ENCODE measurements around the gene CDK5R2. TPM values are rescaled to one million over a fixed set of nuclear protein-coding genes. Genes with fewer than 3 reads are reported as not detected.
A peak's percentile ranks its signal among the peaks of the same experiment; 100 is the strongest.

The CDK5R2 gene
- total RNA-seq, 1 donor: not detected

DNA sequence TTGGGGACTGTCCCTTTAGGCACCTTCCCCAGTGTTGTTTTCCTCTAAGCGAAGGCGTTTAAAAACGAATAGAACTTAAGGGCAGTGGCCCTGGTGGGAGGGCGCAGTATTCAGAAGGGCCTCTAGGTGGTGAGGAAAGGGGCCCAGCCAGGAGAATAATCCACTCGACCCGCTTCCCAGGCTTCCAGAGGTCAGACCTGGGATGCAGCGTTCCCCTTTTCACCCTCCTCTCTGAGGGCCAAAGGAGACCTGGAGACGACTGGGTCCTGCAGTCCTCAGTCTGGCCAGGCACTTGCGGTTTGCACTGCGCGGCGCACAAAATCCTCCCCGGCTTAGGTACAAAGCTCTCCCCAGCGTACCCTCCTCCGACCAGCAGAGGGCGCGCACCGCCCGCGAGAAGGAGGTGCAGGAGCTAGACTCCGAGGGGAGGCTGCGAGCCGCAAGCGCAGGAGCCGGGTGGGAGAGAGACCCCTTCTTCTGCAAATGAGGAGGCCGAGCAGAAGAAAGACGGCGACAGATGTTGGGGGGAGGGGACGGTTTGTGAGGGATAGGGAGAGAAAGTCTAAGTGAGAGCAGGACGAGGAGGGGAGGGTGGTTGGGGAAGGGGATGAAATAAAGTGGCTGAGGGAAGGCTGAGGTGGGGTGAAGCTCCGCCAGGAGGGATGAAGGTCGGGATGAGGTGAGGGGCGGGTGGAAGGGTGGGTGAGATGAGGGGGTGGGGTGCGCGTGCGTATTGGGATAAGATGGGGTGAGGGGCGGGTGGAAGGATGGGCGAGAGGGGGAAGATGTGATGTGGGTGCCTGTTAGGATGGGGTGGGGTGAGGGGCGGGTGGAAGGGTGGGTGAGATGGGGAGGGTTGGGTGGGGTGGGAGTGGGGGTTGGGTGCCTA, 20.6 kb downstream of the CDK5R2 start:
- Histone ChIP-seq H3K36me3 (ENCODE audit: insufficient read depth, low read length) (no peaks in the 10 kb centered on the region), H3K4me1 (ENCODE audit: insufficient read depth, low read length) (no peaks in the 10 kb centered on the region), H2AFZ (ENCODE audit: low read length) (peak overlapping the region; percentile 75), H3K27me3 (ENCODE audit: insufficient read depth, low read length) (peaks cover 70% of the 10 kb centered on the region), H3K27ac (ENCODE audit: low read depth, low read length) (no peak overlapping the region), H3K4me3 (ENCODE audit: insufficient read depth, low read length) (peak overlapping the region; percentile 41), H4K20me1 (ENCODE audit: insufficient read depth, low read length) (no peaks in the 10 kb centered on the region), H3K4me2 (ENCODE audit: insufficient read depth, low read length) (peak overlapping the region; percentile 75), H3K79me2 (ENCODE audit: insufficient read depth, low read length) (no peaks in the 10 kb centered on the region), H3K9me3 (ENCODE audit: low read depth, low read length) (no peaks in the 10 kb centered on the region)
- TF ChIP-seq, protein P1, sequence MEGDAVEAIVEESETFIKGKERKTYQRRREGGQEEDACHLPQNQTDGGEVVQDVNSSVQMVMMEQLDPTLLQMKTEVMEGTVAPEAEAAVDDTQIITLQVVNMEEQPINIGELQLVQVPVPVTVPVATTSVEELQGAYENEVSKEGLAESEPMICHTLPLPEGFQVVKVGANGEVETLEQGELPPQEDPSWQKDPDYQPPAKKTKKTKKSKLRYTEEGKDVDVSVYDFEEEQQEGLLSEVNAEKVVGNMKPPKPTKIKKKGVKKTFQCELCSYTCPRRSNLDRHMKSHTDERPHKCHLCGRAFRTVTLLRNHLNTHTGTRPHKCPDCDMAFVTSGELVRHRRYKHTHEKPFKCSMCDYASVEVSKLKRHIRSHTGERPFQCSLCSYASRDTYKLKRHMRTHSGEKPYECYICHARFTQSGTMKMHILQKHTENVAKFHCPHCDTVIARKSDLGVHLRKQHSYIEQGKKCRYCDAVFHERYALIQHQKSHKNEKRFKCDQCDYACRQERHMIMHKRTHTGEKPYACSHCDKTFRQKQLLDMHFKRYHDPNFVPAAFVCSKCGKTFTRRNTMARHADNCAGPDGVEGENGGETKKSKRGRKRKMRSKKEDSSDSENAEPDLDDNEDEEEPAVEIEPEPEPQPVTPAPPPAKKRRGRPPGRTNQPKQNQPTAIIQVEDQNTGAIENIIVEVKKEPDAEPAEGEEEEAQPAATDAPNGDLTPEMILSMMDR (IDR thresholded peaks at IDR 0.05; ENCODE audit: extremely low read depth, low read depth, low read length): peak; percentile 95
- DNase-seq (ENCODE audit: insufficient read length, low spot score, missing footprints): peak; percentile 98

DNA sequence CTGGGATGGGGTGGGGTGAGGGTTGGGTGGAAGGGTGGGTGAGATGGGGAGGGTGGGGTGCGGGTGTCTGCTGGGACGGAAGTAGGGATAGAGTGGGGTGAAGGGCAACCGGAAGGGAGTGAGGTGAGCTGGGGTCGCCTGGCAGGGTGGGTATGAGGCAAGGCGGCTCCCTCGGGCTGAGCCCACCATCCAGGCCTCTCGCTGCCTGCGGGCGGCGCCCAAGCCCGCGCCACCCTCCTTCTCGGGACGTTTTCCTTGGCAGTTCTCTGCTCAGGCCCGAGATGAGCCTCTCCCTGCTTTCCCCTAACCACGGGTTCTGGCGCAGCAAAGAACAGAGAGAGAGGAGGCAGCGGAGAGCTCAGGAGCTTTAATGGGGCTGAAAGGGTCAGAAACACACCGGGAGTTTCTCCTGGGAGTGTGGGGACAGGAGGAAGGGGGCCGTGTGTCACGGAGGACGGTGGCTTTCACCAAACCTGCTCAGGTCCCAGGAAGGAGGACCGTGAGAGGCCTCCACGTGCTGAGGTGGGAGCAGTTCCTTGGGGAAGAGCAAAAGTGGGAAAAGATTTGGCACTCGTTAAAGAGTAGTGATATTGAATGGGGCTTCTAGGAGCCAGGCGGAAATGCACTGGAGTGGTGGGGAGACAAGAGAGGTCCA, 21.4 kb downstream of the CDK5R2 start:
- Histone ChIP-seq H3K4me1 (ENCODE audit: insufficient read depth, low read length) (no peaks in the 10 kb centered on the region), H3K9me3 (ENCODE audit: low read depth, low read length) (no peaks in the 10 kb centered on the region), H4K20me1 (ENCODE audit: insufficient read depth, low read length) (no peaks in the 10 kb centered on the region), H3K4me3 (ENCODE audit: insufficient read depth, low read length) (no peak overlapping the region), H3K27ac (ENCODE audit: low read depth, low read length) (no peak overlapping the region), H3K27me3 (ENCODE audit: insufficient read depth, low read length) (peaks cover 70% of the 10 kb centered on the region), H3K36me3 (ENCODE audit: insufficient read depth, low read length) (no peaks in the 10 kb centered on the region), H2AFZ (ENCODE audit: low read length) (no peak overlapping the region), H3K79me2 (ENCODE audit: insufficient read depth, low read length) (no peaks in the 10 kb centered on the region), H3K4me2 (ENCODE audit: insufficient read depth, low read length) (no peak overlapping the region)
- TF ChIP-seq, protein P1 (IDR thresholded peaks at IDR 0.05; ENCODE audit: extremely low read depth, low read depth, low read length): no peak
- DNase-seq (ENCODE audit: insufficient read length, low spot score, missing footprints): peak; percentile 75

DNA sequence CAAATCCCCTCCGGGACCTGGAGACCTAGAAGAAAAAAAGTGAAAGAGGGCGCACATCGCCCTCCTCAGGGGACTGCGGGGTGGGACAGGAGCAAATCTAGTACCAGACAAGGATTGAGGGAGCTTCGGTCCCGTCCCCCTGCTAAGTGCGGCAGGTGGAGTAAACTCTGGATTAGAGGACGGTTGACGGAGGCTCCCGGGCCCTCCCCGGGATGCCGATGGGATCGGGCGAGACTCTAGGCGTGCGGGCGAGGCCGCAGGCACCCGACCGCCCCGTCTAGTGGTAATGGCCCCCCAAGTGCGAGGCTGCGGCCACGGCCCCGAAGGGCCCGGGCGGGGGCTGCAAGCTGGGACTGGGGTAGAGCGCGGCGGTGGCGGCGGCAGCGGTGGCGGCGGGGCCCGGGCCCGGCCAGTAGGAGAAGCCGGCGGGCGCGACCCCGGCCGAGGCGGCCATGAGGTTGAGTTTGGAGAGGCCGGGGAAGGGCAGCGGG, 22.0 kb downstream of the CDK5R2 start:
- H2AFZ ChIP-seq (ENCODE audit: low read length): no peak overlapping the region

More for the DNA sequence above, 22.0 kb downstream of the CDK5R2 start:
- Histone ChIP-seq H3K27ac (ENCODE audit: low read depth, low read length) (no peak overlapping the region), H3K4me2 (ENCODE audit: insufficient read depth, low read length) (no peak overlapping the region), H3K4me3 (ENCODE audit: insufficient read depth, low read length) (no peak overlapping the region), H3K79me2 (ENCODE audit: insufficient read depth, low read length) (no peaks in the 10 kb centered on the region), H3K4me1 (ENCODE audit: insufficient read depth, low read length) (no peaks in the 10 kb centered on the region), H3K9me3 (ENCODE audit: low read depth, low read length) (no peaks in the 10 kb centered on the region), H3K36me3 (ENCODE audit: insufficient read depth, low read length) (no peaks in the 10 kb centered on the region), H3K27me3 (ENCODE audit: insufficient read depth, low read length) (peaks cover 72% of the 10 kb centered on the region), H4K20me1 (ENCODE audit: insufficient read depth, low read length) (no peaks in the 10 kb centered on the region)
- peak; percentile 72 for DNase-seq (ENCODE audit: insufficient read length, low spot score, missing footprints)
- TF ChIP-seq, protein P1 (IDR thresholded peaks at IDR 0.05; ENCODE audit: extremely low read depth, low read depth, low read length): no peak

All from osteoblast (primary cell).